HG03175 (cell line): ENCODE data around the gene XCL1.
"Not testable (repeated sequence)": the region's sequence is repeated elsewhere in the genome, so short reads cannot be mapped to it uniquely, and the experiment has no call there.

Source experiments
- ATAC-seq: cut with Tn5 transposase; IDR thresholded peaks from one replicate; pipeline ENCODE4 v1.9.1; 2021; ENCODE audit warnings: mild to moderate bottlenecking, moderate library complexity; ENCODE audit not compliant: unreplicated experiment

Gene XCL1

GRCh38 chr1:168567007-168567406 is 9.4 kb upstream of the XCL1 start:
- peak; percentile 39 for ATAC-seq

DNA sequence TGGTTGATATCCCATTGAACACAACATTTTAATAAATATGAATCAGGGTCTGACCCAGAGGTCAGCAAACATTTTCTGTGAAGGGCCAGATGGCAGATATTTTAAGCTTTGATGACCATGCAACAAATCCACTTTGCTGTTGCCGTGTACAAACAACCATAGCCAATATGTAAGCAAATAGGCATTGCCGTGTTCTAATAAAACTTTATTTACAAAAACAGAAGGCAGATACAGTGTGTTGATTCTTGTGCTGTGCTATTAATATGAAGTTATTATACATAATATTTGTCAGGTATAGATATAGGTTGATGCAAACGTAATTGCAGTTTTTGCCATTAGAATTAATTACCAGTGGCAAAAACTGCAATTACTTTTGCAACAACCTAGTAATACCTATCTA is 8.8 kb upstream of the XCL1 start:
- ATAC-seq, result no peak

DNA sequence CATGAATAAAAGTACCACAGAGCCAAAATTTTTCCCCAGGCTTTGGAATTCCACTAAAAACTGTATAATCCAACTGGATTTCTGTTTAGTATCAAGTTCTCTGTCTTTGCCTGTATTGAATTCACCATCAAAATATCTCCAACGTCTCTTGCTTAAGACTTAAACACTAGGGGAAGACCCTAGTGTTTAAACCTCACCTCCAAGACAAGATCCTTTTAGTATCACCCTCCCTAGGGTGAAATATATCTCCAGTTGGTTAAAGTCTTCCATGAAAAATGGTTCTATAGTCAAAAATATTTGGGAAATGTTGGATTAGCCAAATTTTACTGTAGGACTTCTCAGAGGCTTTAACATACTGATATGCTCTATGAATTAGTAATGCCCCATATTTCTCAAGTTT is 8.1 kb upstream of the XCL1 start:
- ATAC-seq, result no peak

DNA sequence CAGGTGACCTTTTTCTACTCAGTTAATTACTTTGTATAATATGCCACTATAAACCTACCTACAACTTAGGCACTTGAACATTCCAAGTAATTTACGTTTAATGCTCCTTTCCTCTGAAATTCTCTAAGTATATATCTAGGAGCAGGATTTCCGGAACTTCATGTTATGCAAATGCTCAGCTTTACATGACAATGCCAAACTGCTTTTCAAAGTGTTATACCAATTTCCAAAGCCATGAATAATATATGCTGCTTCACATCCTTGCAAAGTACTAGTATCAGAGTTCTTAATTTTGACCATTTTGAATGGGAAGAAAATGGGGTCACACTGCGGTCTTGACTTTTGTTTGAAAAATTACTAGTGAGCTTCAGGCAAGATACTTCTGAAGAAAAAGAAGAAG is 5.8 kb upstream of the XCL1 start:
- ATAC-seq, result no peak

GRCh38 chr1:168572633-168573032 is 3.8 kb upstream of the XCL1 start:
- no peak for ATAC-seq

DNA sequence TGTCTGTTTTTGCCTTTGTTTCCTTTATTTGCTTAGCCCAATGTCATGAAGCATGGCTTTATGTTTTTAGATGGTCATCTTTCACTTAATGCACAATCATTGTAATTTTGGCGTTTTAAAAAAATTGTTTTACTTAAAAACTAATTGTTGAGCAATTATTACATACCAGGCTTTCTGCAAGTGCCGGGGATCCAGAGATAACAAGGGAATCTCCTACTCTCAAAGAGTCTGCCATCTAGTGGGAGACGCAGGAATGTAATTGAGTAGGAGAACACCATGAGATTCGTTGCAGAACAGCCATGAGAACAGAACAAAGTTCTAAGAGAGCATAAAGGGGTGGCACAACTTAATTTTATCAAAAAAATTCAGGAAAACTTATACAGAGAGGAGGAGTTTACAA is 2.2 kb upstream of the XCL1 start:
- not testable (repeated sequence) for ATAC-seq

- not testable (repeated sequence) for ATAC-seq
These were observed 2.3 kb downstream of the XCL1 start for GRCh38 chr1:168578531-168579185.

- ATAC-seq, result not testable (repeated sequence)
These were observed 3.9 kb downstream of the XCL1 start for GRCh38 chr1:168580290-168580689.

- not testable (repeated sequence) for ATAC-seq
These were observed 4.6 kb downstream of the XCL1 start for GRCh38 chr1:168580991-168581390.

DNA sequence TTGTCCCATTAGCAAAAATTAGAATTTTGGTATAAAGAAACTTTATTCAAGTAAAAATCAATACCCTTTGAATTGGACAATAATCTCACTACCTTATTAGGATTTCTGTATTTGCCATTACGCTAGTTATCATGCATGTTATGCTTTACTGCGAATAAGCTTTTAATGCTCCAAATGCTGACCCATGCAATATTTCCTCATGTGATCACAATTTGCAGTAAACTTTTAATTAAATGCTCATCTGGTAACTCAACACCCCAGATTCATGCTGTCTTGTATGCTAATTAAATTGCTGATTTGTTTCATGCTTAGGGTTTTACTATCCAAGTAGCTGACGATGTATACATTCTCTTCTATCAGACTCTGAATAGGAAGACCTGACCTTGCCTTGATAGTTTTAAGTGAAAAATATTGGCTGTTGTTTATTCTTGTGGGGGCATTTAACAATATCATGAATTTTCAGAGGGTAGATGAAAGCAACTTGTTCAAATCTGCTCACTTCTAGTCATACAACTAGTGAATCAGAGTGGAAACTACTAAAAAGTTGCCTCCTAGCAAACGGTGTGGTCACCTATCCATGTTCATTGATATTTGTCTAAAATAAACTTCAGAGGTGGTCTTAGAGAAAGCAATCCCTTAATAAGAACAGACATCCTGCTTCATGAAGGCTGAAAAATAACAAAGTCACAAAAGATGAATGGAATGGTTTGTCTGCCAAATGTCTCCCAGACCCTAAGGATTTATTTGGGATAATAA is 5.6 kb downstream of the XCL1 start:
- ATAC-seq, result no peak

- no peak for ATAC-seq
These were observed 6.4 kb downstream of the XCL1 start for GRCh38 chr1:168582688-168583336.

- ATAC-seq, result no peak
These were observed 7.2 kb downstream of the XCL1 start for GRCh38 chr1:168583571-168583970.

DNA sequence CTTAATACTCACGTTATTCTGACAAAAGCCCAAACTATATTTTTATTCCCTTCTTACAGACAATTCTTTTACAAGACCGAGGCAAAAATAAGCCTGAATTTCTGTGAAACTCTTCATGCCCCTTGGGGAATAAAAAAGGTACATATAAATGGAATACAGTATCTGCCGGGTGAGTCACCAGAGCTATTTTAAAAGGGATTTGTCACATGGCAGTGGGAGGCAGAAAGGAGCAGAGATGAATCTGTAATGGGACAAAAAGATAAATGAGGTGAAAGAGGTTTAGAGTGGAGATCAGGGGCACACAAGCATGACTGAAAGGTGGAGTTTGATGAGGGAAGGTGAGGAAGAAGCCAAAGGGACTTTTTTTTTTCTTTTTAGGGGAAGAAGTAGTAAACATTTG is 8.8 kb downstream of the XCL1 start:
- no peak for ATAC-seq

DNA sequence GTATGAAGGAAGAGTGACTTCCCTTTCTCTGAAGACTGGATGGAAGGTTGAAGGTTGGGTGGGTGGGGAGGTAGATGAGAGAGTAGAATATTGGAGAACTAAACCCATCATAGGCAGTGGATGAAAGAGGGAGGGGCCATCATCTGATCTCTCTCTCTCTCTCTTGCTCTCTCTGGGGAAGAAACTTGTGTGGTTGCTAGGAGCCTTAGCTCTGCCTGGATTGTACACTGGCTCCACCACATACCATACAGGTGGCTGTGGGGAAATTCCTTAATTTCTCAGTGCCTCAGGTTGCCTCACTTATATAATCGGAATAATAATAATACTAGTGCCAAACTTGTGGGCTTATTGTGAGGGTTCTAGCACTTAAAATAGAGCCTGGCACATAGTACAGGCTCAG is 9.5 kb downstream of the XCL1 start:
- ATAC-seq, result no peak

GRCh38 chr1:168589167-168589566 is 12.8 kb downstream of the XCL1 start:
- ATAC-seq, result no peak

DNA sequence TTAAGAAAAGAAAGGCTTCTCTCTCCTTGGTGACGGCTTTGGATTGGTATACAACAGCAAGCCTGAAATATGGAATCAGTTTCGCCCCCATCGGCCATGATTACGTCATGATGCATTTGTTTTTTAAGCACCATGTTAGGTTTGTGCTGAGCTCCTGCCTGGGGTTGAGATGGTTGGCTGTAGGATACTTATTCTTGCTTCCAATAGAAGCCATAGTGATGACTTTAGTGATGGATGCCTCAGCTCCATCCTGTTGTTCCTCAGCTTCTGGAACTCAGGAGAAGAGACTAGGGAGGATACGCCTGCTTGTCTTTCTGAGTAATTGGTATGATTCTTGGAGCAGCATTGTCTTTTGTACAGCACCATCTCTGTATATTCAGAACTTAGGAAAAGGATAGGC is 14.7 kb downstream of the XCL1 start:
- no peak for ATAC-seq

GRCh38 chr1:168591641-168592250 is 15.3 kb downstream of the XCL1 start:
- no peak for ATAC-seq

DNA sequence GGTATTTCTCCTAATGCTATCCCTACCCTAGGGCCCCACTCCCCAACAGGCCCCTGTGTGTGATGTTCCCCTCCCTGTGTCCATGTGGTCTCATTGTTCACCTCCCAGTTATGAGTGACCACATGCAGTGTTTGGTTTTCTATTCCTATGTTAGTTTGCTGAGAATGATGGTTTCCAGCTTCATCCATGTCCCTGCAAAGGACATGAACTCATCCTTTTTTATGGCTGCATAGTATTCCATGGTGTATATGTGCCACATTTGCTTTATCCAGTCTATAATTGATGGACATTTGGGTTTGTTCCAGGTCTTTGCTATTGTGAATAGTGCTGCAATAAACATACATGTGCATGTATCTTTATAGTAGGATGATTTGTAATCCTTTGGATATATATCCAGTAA is 19.0 kb downstream of the XCL1 start:
- not testable (repeated sequence) for ATAC-seq

- ATAC-seq, result no peak
These were observed 21.7 kb downstream of the XCL1 start for GRCh38 chr1:168598125-168598524.

DNA sequence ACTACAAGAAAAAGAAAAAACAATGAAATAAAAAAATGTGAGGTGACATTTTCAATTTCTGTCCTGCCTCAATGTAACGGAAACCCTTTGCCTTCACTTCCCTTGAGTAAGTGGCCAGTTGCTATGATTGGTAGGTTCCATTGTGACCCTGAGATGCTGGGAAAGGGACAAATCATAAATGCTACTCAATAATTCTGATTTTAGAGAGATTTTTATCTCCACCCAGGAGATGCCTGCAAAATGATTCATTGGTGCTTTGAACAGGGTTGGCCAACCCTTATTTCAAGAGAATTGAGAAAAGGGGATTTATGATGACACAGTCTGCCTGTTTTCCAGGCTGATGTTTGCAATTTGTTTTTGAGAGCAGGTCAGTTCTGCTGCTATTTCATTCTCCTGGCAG is 22.5 kb downstream of the XCL1 start:
- ATAC-seq, result no peak

GRCh38 chr1:168599641-168600040 is 23.2 kb downstream of the XCL1 start:
- ATAC-seq, result no peak

- no peak for ATAC-seq
These were observed 24.6 kb downstream of the XCL1 start for GRCh38 chr1:168601051-168601450.
